ENCODE results near the gene ADM2.
A peak's percentile ranks its signal among the peaks of the same experiment; 100 is the strongest.
"Not testable (repeated sequence)": the region's sequence is repeated elsewhere in the genome, so short reads cannot be mapped to it uniquely, and the experiment has no call there.

ADM2 gene

GRCh38 chr22:50525858-50526107 is 44.4 kb downstream of the ADM2 start:
- no peak for DNase-seq (ENCODE audit: low read depth)

GRCh38 chr22:50526108-50526833 is 44.9 kb downstream of the ADM2 start:
- peak; percentile 80 for DNase-seq (ENCODE audit: low read depth)

- no peak for DNase-seq (ENCODE audit: low read depth)
Measured at GRCh38 chr22:50526834-50527801, 45.8 kb downstream of the ADM2 start.

GRCh38 chr22:50527921-50528681 is 46.8 kb downstream of the ADM2 start:
- DNase-seq (ENCODE audit: low read depth): no peak

GRCh38 chr22:50528682-50529415 is 47.5 kb downstream of the ADM2 start:
- no peak for DNase-seq (ENCODE audit: low read depth)

GRCh38 chr22:50529416-50529896 is 48.1 kb downstream of the ADM2 start:
- DNase-seq (ENCODE audit: low read depth): peak; percentile 22

- DNase-seq (ENCODE audit: low read depth): peak; percentile 51
Measured at GRCh38 chr22:50529897-50530579, 48.7 kb downstream of the ADM2 start, which contains the start of gene TYMP. TSS of gene TYMP (minus strand) at chr22:50530012. CDS start at chr22:50529709, 303 bp downstream.

GRCh38 chr22:50530580-50530876 is 49.2 kb downstream of the ADM2 start:
- DNase-seq (ENCODE audit: low read depth): no peak

GRCh38 chr22:50530877-50531545 is 49.7 kb downstream of the ADM2 start:
- DNase-seq (ENCODE audit: low read depth): peak; percentile 59

- peak; percentile 25 for DNase-seq (ENCODE audit: low read depth)
Measured at GRCh38 chr22:50531546-50531961, 50.2 kb downstream of the ADM2 start.

- no peak for DNase-seq (ENCODE audit: low read depth)
Measured at GRCh38 chr22:50531962-50532674, 50.8 kb downstream of the ADM2 start.

GRCh38 chr22:50532824-50533796 is 51.8 kb downstream of the ADM2 start:
- DNase-seq (ENCODE audit: low read depth): no peak

- DNase-seq (ENCODE audit: low read depth): not testable (repeated sequence)
Measured at GRCh38 chr22:50533856-50534711, 52.7 kb downstream of the ADM2 start.

- DNase-seq (ENCODE audit: low read depth): no peak
Measured at GRCh38 chr22:50535113-50535512, 53.8 kb downstream of the ADM2 start.
